ENCODE measurements around the gene ELAC2.

ELAC2 gene, protein sequence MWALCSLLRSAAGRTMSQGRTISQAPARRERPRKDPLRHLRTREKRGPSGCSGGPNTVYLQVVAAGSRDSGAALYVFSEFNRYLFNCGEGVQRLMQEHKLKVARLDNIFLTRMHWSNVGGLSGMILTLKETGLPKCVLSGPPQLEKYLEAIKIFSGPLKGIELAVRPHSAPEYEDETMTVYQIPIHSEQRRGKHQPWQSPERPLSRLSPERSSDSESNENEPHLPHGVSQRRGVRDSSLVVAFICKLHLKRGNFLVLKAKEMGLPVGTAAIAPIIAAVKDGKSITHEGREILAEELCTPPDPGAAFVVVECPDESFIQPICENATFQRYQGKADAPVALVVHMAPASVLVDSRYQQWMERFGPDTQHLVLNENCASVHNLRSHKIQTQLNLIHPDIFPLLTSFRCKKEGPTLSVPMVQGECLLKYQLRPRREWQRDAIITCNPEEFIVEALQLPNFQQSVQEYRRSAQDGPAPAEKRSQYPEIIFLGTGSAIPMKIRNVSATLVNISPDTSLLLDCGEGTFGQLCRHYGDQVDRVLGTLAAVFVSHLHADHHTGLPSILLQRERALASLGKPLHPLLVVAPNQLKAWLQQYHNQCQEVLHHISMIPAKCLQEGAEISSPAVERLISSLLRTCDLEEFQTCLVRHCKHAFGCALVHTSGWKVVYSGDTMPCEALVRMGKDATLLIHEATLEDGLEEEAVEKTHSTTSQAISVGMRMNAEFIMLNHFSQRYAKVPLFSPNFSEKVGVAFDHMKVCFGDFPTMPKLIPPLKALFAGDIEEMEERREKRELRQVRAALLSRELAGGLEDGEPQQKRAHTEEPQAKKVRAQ

GRCh38 chr17:13017655-13018459, at the start of gene ELAC2:
ELAC2 (minus strand) TSS chr17:13018027; CDS start chr17:13017947, 80 bp downstream.
- FAIRE-seq = peak; percentile 99

DNA sequence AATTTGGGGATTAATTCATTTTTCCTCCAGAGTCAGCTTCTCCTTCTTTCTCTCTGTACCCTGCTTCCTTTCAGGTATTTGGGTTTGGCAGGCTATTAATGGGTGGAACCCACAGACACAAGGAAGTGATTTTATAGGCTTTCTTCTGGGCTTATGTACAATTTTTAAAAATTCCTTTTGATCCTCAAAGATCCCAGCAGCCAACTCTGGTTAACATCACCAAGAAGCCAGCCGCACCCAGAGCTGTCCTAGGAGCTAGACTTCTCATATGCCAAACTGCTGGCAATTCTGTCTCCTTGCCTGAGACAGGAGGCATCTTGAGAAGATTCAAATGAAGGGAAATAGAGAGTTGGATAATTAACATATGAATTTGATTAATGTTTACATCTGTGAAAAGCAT, 47.2 kb upstream of the ELAC2 start:
- FAIRE-seq = no peak

DNA sequence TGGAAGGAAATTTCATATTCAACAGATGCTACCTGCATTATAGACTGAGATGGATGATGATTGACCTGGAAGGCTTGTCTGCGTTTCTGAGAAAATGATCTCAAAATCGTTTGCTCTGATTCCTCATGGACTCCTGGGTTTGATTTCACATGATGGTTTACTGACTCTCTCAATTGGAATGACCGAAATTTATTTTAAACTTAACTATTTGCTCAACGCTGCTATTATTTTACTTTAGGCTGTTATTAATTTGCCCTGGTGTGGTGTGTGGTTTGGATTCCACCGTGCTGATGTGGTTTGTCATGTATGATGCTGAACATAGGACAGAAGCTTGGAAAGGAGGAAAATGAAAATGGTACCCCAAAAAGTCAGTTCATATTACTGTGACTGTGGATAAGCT, 37.3 kb upstream of the ELAC2 start:
- FAIRE-seq = no peak

GRCh38 chr17:13054666-13055065, 36.8 kb upstream of the ELAC2 start:
- no peak for FAIRE-seq

DNA sequence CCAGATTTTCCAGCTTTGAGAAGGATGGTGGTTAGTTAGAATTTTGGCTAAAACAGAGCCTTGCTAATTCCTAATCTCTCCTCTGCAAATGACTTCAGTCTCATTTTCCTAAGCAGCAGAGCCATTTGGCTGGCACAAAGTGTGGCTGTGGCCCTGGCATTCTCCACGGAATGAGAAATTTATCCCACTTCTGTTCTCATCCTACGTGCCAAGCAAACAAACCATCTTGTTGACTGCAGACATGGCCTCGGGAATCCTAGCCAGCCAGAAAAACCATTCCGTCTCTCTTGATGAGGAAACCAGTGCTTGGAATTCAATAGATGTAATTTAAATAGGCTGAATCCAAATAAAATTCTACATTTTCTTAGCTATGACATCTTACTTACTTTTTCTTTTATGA, 34.1 kb upstream of the ELAC2 start:
- no peak for FAIRE-seq

- no peak for FAIRE-seq
These were observed 29.3 kb upstream of the ELAC2 start for GRCh38 chr17:13047011-13047606.

GRCh38 chr17:13046361-13046760, 28.5 kb upstream of the ELAC2 start:
- no peak for FAIRE-seq

DNA sequence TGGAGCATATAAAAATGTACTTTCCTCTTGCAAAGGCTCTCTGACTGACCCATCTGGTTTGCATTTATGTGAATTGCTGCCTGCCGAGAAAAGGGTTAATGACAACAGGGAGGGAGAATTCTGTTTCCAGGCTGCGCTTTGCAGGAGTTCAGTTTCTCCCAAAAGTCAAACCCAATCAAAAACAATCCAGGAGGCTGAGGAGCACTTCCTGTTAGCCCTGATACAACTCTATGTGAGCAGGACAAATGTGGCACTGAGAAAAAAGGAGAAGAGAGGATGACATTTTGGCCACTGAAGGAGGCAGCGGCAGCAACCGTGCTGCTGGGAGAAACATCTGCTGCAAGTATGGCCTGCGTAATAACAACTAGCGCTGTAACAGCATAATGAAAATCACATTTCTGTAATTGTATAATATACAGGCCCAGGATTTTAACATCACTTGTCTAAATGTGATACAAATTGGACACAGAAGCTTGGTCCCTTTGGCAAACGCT, 26.8 kb upstream of the ELAC2 start:
- no peak for FAIRE-seq

- FAIRE-seq = no peak
These were observed 21.3 kb upstream of the ELAC2 start for GRCh38 chr17:13038931-13039665.

GRCh38 chr17:13036751-13037150, 18.9 kb upstream of the ELAC2 start:
- no peak for FAIRE-seq

DNA sequence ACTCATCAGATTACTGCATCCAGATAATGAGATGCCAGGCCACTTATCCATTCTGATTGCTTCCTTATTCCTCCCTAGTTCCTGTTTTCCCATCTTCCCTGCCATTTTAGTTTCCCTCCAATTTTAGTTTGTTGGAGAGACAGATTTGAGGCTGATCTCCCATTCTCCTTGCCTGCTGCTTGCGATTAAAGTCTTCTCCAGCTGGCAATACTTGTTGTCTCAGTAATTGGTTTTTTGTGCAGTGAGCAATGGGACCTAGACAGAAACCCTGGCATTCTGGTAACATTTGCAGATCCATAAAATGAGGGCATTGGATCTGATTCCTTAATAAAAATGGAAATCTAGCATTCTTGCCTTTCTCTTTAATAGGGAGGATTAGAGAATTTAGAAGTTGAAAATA, 17.6 kb upstream of the ELAC2 start:
- FAIRE-seq = no peak

- peak; percentile 49 for FAIRE-seq
These were observed 14.0 kb upstream of the ELAC2 start for GRCh38 chr17:13031718-13032350.

DNA sequence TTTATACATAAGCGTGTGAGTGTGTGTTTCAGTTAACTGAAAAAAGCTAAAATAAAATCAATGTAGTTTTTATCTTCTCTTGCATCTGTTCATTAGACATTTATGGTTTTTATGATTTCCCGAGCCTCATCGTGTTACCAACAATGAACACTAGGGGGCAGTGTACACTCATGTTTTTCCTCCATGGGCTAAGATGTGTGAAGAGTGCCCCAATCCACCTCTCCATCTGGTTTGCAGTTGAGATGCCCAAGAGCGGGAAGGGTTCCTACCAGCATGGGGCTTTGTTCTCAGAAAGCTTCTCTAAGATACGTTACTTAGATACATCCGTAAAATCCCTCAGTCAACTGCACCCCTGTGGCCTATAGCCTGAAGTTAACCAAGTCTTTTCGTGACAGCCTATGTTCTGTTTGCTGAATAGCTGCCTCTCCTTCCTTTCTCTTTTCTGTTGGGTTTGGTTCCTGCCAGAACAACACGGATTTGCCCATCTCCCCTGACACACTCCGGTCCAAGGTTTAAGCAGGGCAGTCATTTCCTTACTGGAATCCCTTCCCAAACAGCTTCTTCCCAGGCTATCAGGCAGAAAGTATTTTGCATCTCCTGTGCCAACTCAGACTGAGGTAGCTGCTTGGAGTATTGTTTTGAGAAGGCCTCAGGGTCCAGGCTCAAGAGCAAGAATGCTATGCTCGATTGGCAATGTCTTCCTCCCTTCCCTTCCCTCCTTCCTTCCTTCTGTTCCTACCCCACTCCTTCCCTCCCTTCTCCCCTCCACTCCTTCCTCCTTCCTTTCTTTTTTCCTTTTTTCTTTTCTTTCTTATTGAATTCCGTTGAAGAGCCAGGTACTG, 12.9 kb upstream of the ELAC2 start:
- FAIRE-seq = peak; percentile 65

GRCh38 chr17:13030056-13030455, 12.2 kb upstream of the ELAC2 start:
- no peak for FAIRE-seq

DNA sequence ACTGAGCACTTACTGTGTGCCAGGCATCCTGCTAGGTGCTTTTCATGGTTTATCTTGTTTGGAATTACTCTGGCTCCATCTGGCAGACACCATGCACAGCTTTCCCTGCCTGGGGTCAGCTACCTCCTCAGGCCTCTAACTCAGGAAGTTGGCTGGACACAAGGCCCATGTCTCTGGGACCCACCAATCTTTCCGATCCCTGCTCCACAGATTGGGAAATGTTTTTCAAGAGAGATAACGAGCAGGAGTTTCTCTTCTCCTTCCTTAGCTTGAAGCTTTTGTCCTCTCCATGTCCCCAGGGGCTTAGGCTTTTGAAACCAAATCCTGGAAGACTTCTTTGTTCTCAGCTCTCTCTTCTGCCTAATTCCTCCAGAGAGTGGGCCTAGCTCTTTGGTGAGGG, 11.5 kb upstream of the ELAC2 start:
- FAIRE-seq = no peak

- no peak for FAIRE-seq
These were observed 9.4 kb upstream of the ELAC2 start for GRCh38 chr17:13027246-13027645.

DNA sequence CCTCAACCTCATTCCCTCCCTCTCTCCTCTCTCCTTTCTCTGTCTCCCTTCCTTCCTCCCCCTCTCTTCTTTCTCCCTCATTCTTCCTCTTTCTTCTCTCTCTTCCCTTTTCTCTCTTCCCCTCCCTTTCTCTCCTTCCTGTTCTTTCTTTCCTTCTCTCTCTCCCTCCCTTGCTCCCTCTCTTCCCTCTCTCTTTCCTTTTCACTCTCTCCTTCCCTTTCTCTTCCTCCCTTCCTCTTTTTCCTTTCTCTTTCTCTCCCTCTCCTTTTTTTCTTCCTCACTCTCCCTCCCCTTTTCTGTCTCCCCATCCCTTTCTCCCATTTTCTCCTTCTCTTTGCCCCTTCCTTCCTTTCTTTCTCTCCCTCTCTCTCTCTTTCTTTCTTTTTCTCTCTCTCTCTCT, 7.9 kb upstream of the ELAC2 start:
- FAIRE-seq = no peak

DNA sequence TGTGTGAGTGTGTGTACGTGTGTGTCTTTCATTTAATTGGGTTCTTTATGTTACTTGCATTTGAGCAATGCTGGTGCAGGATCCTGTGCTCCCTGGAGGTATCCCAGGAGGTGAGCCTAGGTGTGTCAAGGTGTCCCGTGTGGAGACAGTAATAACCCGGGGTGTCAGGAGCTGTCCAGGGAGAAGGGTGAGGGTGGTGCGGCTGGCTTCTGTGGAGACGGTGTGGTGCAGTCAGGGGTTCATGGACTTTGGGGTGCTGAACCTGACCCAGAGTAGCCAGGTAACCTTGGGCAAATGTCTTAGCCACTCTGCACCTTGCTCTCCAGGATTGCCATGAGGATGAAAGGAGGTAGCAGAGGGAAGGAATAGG, 7.4 kb upstream of the ELAC2 start:
- no peak for FAIRE-seq

DNA sequence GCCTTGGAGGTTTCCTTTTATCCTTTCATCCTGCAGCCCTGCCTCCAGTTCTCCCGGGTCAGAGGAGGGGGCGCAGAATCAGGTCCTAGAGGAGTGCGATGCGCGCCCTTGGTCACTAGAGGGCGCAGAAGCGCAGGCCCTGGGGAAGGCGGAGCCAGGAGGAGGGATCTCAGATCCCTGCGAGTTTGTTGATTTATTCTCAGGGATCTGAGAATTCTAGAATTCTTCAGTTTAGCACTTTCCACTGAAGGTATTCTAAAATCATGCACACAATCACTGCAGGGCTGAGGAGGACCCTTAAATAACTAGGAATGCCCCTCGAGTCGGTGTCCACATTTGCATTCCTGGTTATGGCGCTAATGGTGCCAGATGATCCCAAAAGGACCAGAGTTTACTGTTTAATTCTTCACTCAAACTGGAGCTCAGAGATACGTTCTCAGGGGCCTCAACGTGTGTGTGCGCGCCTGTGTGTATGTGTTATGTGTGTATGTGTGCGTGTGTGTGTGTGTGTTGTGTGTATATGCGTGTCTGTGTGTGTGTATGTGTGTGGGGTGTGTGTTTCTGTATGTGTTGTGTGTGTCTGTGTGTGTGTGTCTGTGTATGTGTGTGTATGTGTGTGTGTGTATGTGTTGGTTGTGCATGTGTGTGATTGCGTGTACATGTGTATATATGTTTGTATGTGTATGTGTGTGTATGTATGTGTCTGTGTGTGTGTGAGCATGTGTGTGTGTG, 6.9 kb upstream of the ELAC2 start:
- peak; percentile 67 for FAIRE-seq

DNA sequence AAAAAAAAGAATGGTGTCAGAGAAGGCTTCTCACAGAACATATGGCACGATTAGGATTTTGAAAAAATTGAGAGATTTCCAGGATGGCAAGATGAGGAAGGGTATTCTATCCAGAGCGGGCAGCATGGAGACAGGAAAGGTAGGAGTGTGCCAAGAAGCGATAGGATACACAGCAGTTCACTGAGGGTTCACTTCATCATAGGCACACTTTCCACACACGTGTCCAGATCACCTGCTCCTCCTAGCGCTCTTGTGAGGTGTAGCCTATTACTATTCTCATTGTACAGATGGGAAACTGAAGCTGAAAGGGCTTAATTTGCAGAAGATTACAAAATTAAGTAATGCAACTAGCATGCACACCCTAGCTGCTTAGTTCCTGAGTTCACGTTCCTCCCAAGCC, 6.2 kb upstream of the ELAC2 start:
- no peak for FAIRE-seq
